ENCODE data around the gene EPB41L2.
A peak's percentile ranks its signal among the peaks of the same experiment; 100 is the strongest.
"Not testable (repeated sequence)": the region's sequence is repeated elsewhere in the genome, so short reads cannot be mapped to it uniquely, and the experiment has no call there.

Gene EPB41L2

DNA sequence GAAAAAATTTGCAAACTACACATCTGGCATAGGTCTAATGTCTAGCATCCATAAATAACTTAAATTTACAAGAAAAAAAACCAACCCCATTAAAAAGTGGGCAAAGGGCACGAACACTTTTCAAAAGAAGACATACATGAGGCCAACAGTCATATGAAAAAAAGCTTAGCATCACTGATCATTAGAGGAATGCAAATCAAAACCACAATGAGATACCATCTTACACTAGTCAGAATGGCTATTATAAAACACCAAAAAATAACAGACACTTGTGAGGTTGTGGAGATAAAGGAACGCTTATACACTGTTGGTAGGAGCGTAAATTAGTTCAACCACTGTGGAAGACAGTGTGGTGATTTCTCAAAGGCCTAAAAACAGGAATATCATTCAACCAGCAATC lies 33.7 kb upstream of the EPB41L2 start:
- DNase-seq (ENCODE audit: low read depth) = no peak
- TF ChIP-seq, protein P1, sequence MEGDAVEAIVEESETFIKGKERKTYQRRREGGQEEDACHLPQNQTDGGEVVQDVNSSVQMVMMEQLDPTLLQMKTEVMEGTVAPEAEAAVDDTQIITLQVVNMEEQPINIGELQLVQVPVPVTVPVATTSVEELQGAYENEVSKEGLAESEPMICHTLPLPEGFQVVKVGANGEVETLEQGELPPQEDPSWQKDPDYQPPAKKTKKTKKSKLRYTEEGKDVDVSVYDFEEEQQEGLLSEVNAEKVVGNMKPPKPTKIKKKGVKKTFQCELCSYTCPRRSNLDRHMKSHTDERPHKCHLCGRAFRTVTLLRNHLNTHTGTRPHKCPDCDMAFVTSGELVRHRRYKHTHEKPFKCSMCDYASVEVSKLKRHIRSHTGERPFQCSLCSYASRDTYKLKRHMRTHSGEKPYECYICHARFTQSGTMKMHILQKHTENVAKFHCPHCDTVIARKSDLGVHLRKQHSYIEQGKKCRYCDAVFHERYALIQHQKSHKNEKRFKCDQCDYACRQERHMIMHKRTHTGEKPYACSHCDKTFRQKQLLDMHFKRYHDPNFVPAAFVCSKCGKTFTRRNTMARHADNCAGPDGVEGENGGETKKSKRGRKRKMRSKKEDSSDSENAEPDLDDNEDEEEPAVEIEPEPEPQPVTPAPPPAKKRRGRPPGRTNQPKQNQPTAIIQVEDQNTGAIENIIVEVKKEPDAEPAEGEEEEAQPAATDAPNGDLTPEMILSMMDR (conservative IDR thresholded peaks at IDR 0.05; ENCODE audit: low read depth, low read length) = no peak
- H3K4me3 ChIP-seq (ENCODE audit: low read length) = no peak overlapping the region

DNA sequence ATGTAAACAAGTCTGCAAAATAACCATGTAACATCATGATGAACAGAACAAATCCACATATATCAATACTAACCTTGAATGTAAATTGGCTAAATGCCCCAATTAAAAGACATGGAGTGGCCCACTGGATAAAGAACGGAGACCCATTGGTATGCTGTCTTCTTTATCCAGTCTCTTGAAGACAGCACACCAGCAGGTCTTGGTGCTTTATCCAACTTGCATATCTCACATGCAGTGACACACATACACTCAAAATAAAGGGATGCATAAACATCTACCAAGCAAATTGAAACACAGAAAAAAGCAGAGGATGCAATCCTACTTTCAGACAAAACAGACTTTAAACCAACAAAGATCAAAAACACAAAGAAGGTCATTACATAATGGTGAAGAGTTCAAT lies 30.3 kb upstream of the EPB41L2 start:
- no peak for DNase-seq (ENCODE audit: low read depth)
- TF ChIP-seq, protein P1 (conservative IDR thresholded peaks at IDR 0.05; ENCODE audit: low read depth, low read length) = no peak
- H3K4me3 ChIP-seq (ENCODE audit: low read length) = no peak overlapping the region

DNA sequence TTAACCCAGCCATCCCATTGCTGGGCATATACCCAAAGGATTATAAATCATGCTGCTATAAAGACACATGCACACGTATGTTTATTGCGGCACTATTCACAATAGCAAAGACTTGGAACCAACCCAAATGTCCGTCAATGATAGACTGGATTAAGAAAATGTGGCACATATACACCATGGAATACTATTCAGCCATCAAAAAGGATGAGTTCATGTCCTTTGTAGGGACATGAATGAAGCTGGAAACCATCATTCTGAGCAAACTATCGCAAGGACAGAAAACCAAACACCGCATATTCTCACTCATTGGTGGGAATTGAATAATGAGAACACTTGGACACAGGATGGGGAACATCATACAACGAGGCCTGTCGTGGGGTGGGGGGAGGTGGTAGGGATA lies 28.9 kb upstream of the EPB41L2 start:
- not testable (repeated sequence) for H3K4me3 ChIP-seq (ENCODE audit: low read length); DNase-seq (ENCODE audit: low read depth)

DNA sequence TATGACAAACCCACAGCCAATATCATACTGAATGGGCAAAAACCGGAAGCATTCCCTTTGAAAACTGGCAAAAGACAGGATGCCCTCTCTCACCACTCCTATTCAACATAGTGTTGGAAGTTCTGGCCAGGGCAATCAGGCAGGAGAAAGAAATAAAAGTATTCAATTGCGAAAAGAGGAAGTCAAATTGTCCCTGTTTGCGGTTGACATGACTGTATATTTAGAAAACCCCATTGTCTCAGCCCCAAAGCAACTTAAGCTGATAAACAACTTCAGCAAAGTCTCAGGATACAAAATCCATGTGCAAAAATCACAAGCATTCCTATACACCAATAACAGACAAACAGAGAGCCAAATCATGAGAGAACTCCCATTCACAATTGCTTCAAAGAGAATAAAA lies 27.3 kb upstream of the EPB41L2 start:
- not testable (repeated sequence) for DNase-seq (ENCODE audit: low read depth); H3K4me3 ChIP-seq (ENCODE audit: low read length)

DNA sequence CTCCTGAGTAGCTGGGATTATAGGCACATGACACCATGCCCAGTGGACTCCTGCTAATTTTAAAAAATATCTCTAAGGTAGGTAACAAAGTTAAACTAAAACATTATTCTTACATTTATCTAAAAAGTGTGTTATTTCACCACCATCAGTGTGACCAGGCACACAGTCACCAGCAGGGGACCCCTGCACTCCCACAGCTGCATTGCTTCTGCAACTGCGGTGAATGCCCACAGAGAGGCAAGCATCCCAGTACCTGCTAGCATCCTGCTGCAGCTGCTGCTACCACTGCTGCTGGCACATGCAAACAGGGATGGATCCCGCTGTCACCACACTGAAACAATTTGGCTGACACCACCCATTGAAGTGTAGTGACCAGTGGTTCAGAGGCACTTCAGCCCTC lies 21.9 kb upstream of the EPB41L2 start:
- H3K4me3 ChIP-seq (ENCODE audit: low read length) = no peak overlapping the region
- TF ChIP-seq, protein P1 (conservative IDR thresholded peaks at IDR 0.05; ENCODE audit: low read depth, low read length) = peak; percentile 15
- DNase-seq (ENCODE audit: low read depth) = no peak

DNA sequence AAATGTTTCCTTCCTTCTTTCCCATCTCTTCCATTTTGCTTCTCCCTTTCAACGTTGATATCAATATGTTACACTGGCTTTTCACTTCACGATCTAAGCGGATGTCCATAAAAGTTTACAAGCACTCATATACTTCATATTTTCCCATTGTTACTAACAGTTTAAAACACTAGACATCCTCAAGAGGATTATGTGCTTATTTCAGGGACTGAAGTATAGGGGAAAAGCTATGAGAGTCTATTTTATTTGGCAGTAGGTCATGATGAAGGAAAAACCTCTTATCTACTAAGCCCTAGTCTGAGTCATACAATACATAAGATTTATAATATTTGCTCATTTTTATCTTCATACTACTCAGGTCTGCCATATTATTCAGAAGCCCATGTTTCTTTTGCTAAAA lies 20.6 kb upstream of the EPB41L2 start:
- H3K4me3 ChIP-seq (ENCODE audit: low read length) = no peak overlapping the region
- DNase-seq (ENCODE audit: low read depth) = peak; percentile 60
- TF ChIP-seq, protein P1 (conservative IDR thresholded peaks at IDR 0.05; ENCODE audit: low read depth, low read length) = no peak

DNA sequence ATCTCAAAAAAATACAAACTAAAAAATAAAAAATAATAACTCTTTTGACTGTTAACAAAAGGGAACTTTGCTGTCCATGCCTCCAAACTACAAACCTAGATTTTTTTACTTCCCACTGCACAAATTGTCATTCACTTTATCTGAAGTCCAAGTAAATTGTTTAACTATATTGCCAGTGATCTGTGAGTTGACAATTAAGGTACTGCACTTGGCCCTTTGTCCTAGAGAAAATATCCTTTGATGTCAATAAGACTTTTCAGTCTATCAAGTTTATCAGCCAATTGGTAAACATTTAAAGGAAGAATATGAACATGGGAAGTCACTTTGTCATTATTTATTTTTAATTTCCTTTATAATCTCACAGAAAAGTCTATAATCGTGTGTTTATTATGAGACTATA lies 19.3 kb upstream of the EPB41L2 start:
- H3K4me3 ChIP-seq (ENCODE audit: low read length) = no peak overlapping the region
- DNase-seq (ENCODE audit: low read depth) = no peak
- TF ChIP-seq, protein P1 (conservative IDR thresholded peaks at IDR 0.05; ENCODE audit: low read depth, low read length) = no peak

DNA sequence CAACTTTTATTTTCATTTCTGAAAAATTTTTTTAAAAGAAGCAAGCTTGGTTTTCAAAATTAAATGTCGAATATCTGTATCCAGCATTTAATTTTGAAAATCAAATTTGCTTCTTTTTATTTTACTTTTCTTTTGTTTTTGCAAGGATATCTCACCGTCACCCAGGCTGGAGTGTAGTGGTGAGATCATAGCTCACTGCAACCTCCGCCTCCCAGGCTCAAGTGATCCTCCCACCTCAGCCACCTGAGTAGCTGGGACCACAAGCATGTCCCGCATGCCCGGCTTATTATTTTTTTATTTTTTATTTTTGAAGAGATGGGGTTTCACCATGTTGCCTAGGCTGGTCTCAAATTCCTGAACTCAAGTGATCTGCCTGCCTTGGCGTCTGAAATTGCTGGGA lies 17.0 kb upstream of the EPB41L2 start:
- TF ChIP-seq, protein P1 (conservative IDR thresholded peaks at IDR 0.05; ENCODE audit: low read depth, low read length) = no peak
- DNase-seq (ENCODE audit: low read depth) = no peak
- no peak overlapping the region for H3K4me3 ChIP-seq (ENCODE audit: low read length)

Measured in retinal pigment epithelial cell (primary cell).